ENCODE data around the gene AQP12A.

DNA sequence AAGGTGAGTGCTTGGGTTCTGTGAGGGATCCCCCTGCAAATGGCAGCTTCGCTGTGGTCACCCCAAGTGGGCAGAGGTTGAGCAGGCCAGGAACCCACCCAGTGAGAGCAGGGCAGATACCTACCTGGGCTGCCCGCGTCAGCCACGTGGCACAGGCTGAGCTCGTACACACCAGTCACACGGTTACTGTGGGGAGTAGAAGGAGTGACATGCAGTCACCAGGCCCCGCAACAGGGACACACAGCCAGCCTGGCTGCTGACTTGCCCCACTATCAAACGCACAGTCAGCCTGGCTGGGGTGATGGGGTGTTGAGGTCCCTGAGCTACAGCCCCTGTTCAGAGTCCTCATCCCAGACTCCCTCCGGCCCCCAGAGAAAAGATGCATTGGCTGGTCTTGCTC lies 32.2 kb downstream of the AQP12A start:
- TF ChIP-seq, protein P1, sequence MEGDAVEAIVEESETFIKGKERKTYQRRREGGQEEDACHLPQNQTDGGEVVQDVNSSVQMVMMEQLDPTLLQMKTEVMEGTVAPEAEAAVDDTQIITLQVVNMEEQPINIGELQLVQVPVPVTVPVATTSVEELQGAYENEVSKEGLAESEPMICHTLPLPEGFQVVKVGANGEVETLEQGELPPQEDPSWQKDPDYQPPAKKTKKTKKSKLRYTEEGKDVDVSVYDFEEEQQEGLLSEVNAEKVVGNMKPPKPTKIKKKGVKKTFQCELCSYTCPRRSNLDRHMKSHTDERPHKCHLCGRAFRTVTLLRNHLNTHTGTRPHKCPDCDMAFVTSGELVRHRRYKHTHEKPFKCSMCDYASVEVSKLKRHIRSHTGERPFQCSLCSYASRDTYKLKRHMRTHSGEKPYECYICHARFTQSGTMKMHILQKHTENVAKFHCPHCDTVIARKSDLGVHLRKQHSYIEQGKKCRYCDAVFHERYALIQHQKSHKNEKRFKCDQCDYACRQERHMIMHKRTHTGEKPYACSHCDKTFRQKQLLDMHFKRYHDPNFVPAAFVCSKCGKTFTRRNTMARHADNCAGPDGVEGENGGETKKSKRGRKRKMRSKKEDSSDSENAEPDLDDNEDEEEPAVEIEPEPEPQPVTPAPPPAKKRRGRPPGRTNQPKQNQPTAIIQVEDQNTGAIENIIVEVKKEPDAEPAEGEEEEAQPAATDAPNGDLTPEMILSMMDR (conservative IDR thresholded peaks at IDR 0.05; ENCODE audit: low read depth, low read length) = no peak
- TF ChIP-seq EZH2 (IDR thresholded peaks at IDR 0.05; ENCODE audit: low read length, unreplicated experiment) (no peak), EZH2phosphoT487 (IDR thresholded peaks at IDR 0.05; ENCODE audit: borderline replicate concordance, low read length) (no peak)
